HEK293 (cell line): Measurements from ENCODE around the gene SLC13A3.

Experiments
- CTCF ChIA-PET: fragments of 350-600 bp; formaldehyde crosslinking; extraction: SDS; loops from one replicate; lab custom pipeline; 2021; ENCODE audit warnings: antibody characterized with exemption; lab: Yijun Ruan, JAX
- POLR2A ChIA-PET: fragments of 300-600 bp; formaldehyde crosslinking; extraction: SDS; loops from one replicate; lab custom pipeline; 2020; ENCODE audit warnings: antibody characterized with exemption, inconsistent platforms; lab: Yijun Ruan, JAX
- H3K27ac ChIP-seq: fragments of 200-500 bp; sonication (Bioruptor generic); 2 replicates; pipeline ENCODE4 v1.5.1; 2014; ENCODE audit warnings: low read depth, low read length, control low read depth, inconsistent platforms; ENCODE audit errors: extremely low read depth
- H3K36me3 ChIP-seq, 2 experiments: fragments of 200-500 bp in 1 of 2; sonication (Bioruptor generic) in 1 of 2; 1 replicate in 1 of 2; 2 replicates in 1 of 2; pipeline ENCODE4 v1.5.1; 2014 to 2017; ENCODE audit warnings: inconsistent platforms in 2 of 2, low read length in 2 of 2; ENCODE audit not compliant: control insufficient read depth in 2 of 2, insufficient read depth in 1 of 2
- H3K4me1 ChIP-seq: fragments of 200-500 bp; sonication (Bioruptor generic); 2 replicates; pipeline ENCODE4 v1.5.1; 2014; ENCODE audit warnings: mild to moderate bottlenecking, low read length, inconsistent platforms; ENCODE audit not compliant: control insufficient read depth, insufficient read depth
- H3K4me3 ChIP-seq: 2 replicates; pipeline ENCODE4 v1.5.1; 2011; ENCODE audit warnings: low read depth, mild to moderate bottlenecking, control low read depth, low read length, moderate library complexity
- H3K9me3 ChIP-seq: fragments of 200-500 bp; sonication (Bioruptor generic); 2 replicates; pipeline ENCODE4 v1.5.1; 2014; ENCODE audit warnings: low read depth, low read length, inconsistent platforms; ENCODE audit not compliant: control insufficient read depth, insufficient read depth
- KLF8 ChIP-seq: fragments of 450-650 bp; formaldehyde crosslinking; IDR thresholded peaks from 2 replicates; pipeline ENCODE4 v1.5.1; 2016; ENCODE audit warnings: missing biosample characterization, missing genetic modification characterization
- PBX3 ChIP-seq: sonication (generic); formaldehyde crosslinking; IDR thresholded peaks from 2 replicates; pipeline ENCODE4 v1.8.1; 2022; ENCODE audit warnings: mild to moderate bottlenecking, moderate library complexity, missing genetic modification reagents
- SCRT1 ChIP-seq: fragments of 450-650 bp; formaldehyde crosslinking; IDR thresholded peaks from 2 replicates; pipeline ENCODE4 v1.5.1; 2016; ENCODE audit warnings: missing biosample characterization, missing genetic modification characterization, borderline replicate concordance
- ZFP37 ChIP-seq: fragments of 450-650 bp; formaldehyde crosslinking; IDR thresholded peaks from 2 replicates; pipeline ENCODE4 v1.5.1; 2016; ENCODE audit warnings: missing biosample characterization, missing genetic modification characterization
- ZNF157 ChIP-seq: fragments of 450-650 bp; formaldehyde crosslinking; IDR thresholded peaks from 2 replicates; pipeline ENCODE4 v1.5.1; 2016; ENCODE audit warnings: missing biosample characterization, missing genetic modification characterization
- ZNF19 ChIP-seq: fragments of 450-650 bp; formaldehyde crosslinking; IDR thresholded peaks from 2 replicates; pipeline ENCODE4; 2016; ENCODE audit warnings: missing biosample characterization, missing genetic modification characterization, low read depth
- ZNF350 ChIP-seq: fragments of 450-650 bp; formaldehyde crosslinking; IDR thresholded peaks from 2 replicates; pipeline ENCODE4 v1.5.0; 2017; ENCODE audit warnings: missing biosample characterization, mild to moderate bottlenecking, missing genetic modification characterization
- ZNF558 ChIP-seq: fragments of 450-650 bp; formaldehyde crosslinking; IDR thresholded peaks from 2 replicates; pipeline ENCODE4 v1.5.1; 2016; ENCODE audit warnings: missing biosample characterization, missing genetic modification characterization
- ZNF624 ChIP-seq: fragments of 450-650 bp; formaldehyde crosslinking; IDR thresholded peaks from 2 replicates; pipeline ENCODE4 v1.5.1; 2017; ENCODE audit warnings: missing biosample characterization, missing genetic modification characterization
- ZNF660 ChIP-seq: fragments of 450-650 bp; IDR thresholded peaks from 2 replicates; pipeline ENCODE4 v1.5.1; 2018; ENCODE audit warnings: missing biosample characterization, mild to moderate bottlenecking, missing genetic modification characterization
- ZNF776 ChIP-seq: fragments of 450-650 bp; formaldehyde crosslinking; IDR thresholded peaks from 2 replicates; pipeline ENCODE4 v1.5.0; 2017; ENCODE audit warnings: missing biosample characterization, missing genetic modification characterization, borderline replicate concordance
- ZSCAN4 ChIP-seq: fragments of 450-650 bp; formaldehyde crosslinking; IDR thresholded peaks from 2 replicates; pipeline ENCODE4 v1.5.1; 2017; ENCODE audit warnings: missing biosample characterization, missing genetic modification characterization
- TF ChIP-seq, protein P1 (sequence below): fragments of 450-650 bp; formaldehyde crosslinking; IDR thresholded peaks from 2 replicates; pipeline ENCODE4 v1.5.1; 2016; ENCODE audit warnings: missing biosample characterization, missing genetic modification characterization
- TF ChIP-seq, protein P2 (sequence below): fragments of 450-650 bp; formaldehyde crosslinking; IDR thresholded peaks from 2 replicates; pipeline ENCODE4 v1.5.1; 2016; ENCODE audit warnings: missing biosample characterization, missing genetic modification characterization, borderline replicate concordance
- TF ChIP-seq, protein P3 (sequence below): fragments of 450-650 bp; formaldehyde crosslinking; IDR thresholded peaks from 2 replicates; pipeline ENCODE4 v1.5.1; 2016; ENCODE audit warnings: missing biosample characterization, missing genetic modification characterization

SLC13A3 gene

DNA sequence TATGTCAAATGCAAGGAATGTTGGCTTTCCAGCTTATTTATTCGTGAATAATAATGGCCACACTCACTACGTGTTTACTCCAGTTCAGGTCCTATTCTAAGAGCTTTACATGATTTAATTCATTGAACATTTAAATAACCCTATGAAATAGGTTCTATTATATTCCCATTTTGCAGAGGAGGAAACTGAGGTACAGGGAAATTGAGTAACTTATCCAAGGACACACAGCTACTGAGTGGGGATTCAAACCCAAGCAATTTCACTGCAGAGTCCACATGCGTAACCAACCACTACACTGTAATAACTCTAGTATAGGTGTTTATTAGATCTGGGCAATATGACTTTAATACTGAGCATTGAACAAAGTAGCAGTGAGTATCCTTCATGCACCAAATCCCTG is 12.3 kb upstream of the SLC13A3 start (continued):
- no peak for TF ChIP-seq ZFP37 (tag by site-specific recombination)
- TF ChIP-seq, protein P1, sequence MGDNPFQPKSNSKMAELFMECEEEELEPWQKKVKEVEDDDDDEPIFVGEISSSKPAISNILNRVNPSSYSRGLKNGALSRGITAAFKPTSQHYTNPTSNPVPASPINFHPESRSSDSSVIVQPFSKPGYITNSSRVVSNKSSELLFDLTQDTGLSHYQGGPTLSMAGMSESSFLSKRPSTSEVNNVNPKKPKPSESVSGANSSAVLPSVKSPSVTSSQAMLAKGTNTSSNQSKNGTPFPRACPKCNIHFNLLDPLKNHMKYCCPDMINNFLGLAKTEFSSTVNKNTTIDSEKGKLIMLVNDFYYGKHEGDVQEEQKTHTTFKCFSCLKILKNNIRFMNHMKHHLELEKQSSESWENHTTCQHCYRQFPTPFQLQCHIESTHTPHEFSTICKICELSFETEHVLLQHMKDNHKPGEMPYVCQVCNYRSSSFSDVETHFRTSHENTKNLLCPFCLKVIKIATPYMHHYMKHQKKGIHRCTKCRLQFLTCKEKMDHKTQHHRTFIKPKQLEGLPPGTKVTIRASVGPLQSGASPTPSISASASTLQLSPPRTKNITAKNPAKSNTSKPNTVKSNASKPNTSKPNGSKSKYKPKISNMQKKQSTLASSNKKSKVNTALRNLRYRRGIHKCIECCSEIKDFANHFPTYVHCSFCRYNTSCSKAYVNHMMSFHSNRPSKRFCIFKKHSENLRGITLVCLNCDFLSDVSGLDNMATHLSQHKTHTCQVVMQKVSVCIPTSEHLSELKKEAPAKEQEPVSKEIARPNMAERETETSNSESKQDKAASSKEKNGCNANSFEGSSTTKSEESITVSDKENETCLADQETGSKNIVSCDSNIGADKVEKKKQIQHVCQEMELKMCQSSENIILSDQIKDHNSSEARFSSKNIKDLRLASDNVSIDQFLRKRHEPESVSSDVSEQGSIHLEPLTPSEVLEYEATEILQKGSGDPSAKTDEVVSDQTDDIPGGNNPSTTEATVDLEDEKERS: no peak

- TF ChIP-seq ZNF660 (tag by site-specific recombination) (no peak), SCRT1 (no peak), KLF8 (tag by site-specific recombination) (no peak), PBX3 (CRISPR knock-in tag) (no peak), ZSCAN4 (tag by site-specific recombination) (no peak)
- TF ChIP-seq, protein P2, sequence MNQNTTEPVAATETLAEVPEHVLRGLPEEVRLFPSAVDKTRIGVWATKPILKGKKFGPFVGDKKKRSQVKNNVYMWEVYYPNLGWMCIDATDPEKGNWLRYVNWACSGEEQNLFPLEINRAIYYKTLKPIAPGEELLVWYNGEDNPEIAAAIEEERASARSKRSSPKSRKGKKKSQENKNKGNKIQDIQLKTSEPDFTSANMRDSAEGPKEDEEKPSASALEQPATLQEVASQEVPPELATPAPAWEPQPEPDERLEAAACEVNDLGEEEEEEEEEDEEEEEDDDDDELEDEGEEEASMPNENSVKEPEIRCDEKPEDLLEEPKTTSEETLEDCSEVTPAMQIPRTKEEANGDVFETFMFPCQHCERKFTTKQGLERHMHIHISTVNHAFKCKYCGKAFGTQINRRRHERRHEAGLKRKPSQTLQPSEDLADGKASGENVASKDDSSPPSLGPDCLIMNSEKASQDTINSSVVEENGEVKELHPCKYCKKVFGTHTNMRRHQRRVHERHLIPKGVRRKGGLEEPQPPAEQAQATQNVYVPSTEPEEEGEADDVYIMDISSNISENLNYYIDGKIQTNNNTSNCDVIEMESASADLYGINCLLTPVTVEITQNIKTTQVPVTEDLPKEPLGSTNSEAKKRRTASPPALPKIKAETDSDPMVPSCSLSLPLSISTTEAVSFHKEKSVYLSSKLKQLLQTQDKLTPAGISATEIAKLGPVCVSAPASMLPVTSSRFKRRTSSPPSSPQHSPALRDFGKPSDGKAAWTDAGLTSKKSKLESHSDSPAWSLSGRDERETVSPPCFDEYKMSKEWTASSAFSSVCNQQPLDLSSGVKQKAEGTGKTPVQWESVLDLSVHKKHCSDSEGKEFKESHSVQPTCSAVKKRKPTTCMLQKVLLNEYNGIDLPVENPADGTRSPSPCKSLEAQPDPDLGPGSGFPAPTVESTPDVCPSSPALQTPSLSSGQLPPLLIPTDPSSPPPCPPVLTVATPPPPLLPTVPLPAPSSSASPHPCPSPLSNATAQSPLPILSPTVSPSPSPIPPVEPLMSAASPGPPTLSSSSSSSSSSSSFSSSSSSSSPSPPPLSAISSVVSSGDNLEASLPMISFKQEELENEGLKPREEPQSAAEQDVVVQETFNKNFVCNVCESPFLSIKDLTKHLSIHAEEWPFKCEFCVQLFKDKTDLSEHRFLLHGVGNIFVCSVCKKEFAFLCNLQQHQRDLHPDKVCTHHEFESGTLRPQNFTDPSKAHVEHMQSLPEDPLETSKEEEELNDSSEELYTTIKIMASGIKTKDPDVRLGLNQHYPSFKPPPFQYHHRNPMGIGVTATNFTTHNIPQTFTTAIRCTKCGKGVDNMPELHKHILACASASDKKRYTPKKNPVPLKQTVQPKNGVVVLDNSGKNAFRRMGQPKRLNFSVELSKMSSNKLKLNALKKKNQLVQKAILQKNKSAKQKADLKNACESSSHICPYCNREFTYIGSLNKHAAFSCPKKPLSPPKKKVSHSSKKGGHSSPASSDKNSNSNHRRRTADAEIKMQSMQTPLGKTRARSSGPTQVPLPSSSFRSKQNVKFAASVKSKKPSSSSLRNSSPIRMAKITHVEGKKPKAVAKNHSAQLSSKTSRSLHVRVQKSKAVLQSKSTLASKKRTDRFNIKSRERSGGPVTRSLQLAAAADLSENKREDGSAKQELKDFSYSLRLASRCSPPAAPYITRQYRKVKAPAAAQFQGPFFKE (tag by site-specific recombination): no peak
- TF ChIP-seq, all 188 proteins: peak for 0
- no peak overlapping the region for H3K27ac ChIP-seq
- POLR2A ChIA-PET: no interaction called here
- no peak overlapping the region for H3K4me3 ChIP-seq
- no peaks in the 10 kb centered on the region for H3K36me3 ChIP-seq
- no peaks in the 10 kb centered on the region for H3K4me1 ChIP-seq
- CTCF ChIA-PET: interaction anchor here (0.9 kb wide), 1 partner anchor 20 kb away, joined by 3 read pairs; no protein-coding TSS in a partner anchor
- no peaks in the 10 kb centered on the region for H3K9me3 ChIP-seq
These were observed 10.4 kb upstream of the SLC13A3 start for GRCh38 chr20:46661659-46662058.

DNA sequence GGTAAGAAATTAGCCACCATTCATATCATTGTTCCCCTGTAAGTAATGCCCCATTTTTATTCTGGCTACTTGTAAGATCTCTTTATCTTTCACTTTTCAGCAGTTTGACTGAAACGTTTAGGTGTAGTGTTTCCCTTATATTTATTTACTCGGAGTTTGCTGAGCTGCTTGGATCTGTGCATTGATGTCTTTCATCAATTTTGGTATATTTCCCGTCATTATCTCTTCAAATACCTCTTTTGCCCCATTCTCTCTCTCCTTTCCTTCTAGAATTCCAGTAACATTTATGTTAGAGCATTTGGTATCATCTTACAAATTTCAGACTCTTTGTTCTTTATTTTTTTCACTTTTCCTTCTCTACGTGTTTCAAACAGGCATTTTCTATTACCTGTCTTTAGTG is 9.2 kb upstream of the SLC13A3 start:
- no peak overlapping the region for H3K27ac ChIP-seq
- ChIA-PET CTCF (interaction anchor here (0.5 to 1.1 kb wide), 2 partner anchors 98 to 249 kb away, joined by 3 read pairs; no protein-coding TSS in a partner anchor), POLR2A (no interaction called here)
- no peak for TF ChIP-seq ZNF350 (tag by site-specific recombination)
- no peak for TF ChIP-seq ZNF19 (tag by site-specific recombination)
- no peak for TF ChIP-seq ZNF776 (tag by site-specific recombination)
- TF ChIP-seq ZNF558 (tag by site-specific recombination): peak; percentile 99
- TF ChIP-seq ZNF157 (tag by site-specific recombination): no peak
- TF ChIP-seq, protein P3, sequence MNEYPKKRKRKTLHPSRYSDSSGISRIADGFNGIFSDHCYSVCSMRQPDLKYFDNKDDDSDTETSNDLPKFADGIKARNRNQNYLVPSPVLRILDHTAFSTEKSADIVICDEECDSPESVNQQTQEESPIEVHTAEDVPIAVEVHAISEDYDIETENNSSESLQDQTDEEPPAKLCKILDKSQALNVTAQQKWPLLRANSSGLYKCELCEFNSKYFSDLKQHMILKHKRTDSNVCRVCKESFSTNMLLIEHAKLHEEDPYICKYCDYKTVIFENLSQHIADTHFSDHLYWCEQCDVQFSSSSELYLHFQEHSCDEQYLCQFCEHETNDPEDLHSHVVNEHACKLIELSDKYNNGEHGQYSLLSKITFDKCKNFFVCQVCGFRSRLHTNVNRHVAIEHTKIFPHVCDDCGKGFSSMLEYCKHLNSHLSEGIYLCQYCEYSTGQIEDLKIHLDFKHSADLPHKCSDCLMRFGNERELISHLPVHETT (tag by site-specific recombination): no peak
- no peak for TF ChIP-seq ZNF624
- no peaks in the 10 kb centered on the region for H3K9me3 ChIP-seq
- no peak overlapping the region for H3K4me3 ChIP-seq
- H3K4me1 ChIP-seq: no peaks in the 10 kb centered on the region
- no peaks in the 10 kb centered on the region for H3K36me3 ChIP-seq
